Raji (cell line): ENCODE data around the gene SMAD2.

ENCODE experiments used
- POLR2A ChIP-seq: IDR thresholded peaks from 2 replicates; pipeline ENCODE4 v1.6.1; 2011; ENCODE audit warnings: low read depth, low read length, control low read depth; ENCODE audit not compliant: insufficient read depth

The SMAD2 gene

GRCh38 chr18:47799376-47799775, 131.1 kb downstream of the SMAD2 start:
- TF ChIP-seq POLR2A = no peak

- no peak for TF ChIP-seq POLR2A
These were observed 132.1 kb downstream of the SMAD2 start for GRCh38 chr18:47798366-47798765.

DNA sequence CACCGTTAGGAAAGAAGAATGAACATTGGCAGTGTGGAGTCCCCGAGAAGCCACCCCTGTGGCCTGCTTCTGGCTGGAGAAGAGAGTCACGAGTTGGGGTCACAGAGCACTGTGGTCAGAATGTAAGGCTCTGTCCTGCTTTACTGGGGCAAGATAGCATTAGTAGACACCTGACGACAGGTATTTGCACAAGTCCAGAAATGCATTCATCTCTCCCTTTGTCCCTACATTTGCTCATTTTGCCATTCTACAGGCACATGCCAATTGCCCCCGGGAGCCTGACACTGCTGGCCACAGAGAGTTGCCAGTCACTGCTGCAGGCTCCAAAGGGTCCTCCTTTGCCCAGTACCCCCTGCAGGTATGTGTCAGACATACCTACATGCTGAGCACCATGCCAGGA, 133.3 kb downstream of the SMAD2 start:
- no peak for TF ChIP-seq POLR2A

GRCh38 chr18:47795434-47795814, 135.0 kb downstream of the SMAD2 start:
- TF ChIP-seq POLR2A = no peak

DNA sequence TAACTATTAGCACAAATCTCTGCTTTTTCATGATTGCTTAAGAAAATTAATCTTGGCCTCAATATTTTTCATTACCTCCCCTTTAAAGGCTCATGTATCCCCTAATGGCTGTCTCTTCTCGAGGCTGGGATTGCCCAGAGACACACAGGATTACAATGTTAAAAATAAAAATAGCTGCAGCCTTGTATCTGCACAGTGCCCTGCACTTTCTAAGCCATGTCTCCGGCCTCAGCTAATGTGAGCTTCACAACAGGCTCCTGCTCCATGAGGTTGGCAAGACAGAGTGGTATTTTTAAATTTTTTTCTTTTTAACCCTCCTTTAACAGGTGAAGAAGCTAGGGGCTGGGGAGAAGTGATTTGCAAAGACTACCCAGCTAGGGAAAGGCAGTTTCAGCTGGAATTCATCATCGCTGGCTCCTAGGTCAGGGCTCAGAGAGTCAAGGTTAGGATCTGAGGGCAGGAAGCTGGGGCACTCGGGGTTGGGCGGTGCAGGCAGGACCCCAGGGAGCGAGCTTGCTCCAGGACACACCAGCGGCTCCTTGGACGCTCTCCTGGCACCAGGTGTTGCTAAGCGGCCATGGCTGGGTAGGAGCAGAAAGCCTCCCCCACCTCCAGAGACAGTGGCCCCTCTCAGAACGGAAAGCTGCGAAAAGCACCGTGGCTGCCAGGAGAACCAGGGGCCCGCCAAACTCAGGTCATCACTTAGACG, 135.6 kb downstream of the SMAD2 start:
- no peak for TF ChIP-seq POLR2A

GRCh38 chr18:47793609-47794008, 136.8 kb downstream of the SMAD2 start:
- no peak for TF ChIP-seq POLR2A

- no peak for TF ChIP-seq POLR2A
These were observed 138.9 kb downstream of the SMAD2 start for GRCh38 chr18:47791461-47791985.

DNA sequence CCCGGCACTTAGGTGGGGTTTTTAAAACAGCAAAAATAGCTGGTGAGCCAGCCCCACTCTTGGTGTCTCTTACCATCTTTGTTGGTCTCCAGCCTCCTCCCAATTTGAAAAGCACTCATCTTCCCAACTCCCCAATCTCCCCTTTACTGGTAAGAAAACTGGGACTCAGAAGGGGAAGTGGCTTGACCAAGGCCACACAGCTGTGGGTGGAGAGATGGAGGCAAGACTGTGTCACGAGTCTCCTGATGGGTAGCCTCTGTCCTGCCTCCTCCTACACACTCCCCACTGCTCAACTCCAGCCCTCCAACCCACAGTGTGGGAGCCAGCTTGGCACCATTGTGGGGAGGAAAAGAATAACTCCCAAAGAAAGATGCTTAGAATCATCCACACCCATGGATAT, 140.4 kb downstream of the SMAD2 start:
- TF ChIP-seq POLR2A = no peak

DNA sequence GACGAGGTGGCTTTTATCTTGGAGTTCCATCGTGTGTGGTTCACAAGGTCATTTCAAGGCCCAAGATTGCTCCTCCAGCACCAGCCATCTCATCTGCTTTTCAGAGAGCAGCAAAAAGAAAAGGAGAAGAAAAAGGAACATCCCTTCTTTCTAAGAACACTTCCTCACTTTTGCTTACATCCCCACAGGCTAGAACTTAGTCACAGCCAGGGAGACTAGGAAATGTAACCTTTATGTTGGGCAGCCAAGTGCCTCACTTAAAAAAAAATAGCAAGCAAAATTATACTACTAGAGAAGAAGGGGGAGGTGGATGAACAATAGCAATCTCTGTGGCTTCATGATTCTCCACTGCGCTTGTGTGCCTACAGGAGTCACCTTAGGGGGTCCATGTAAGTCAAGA, 141.8 kb downstream of the SMAD2 start:
- TF ChIP-seq POLR2A = no peak

- TF ChIP-seq POLR2A = no peak
These were observed 148.9 kb downstream of the SMAD2 start for GRCh38 chr18:47781561-47781960.

DNA sequence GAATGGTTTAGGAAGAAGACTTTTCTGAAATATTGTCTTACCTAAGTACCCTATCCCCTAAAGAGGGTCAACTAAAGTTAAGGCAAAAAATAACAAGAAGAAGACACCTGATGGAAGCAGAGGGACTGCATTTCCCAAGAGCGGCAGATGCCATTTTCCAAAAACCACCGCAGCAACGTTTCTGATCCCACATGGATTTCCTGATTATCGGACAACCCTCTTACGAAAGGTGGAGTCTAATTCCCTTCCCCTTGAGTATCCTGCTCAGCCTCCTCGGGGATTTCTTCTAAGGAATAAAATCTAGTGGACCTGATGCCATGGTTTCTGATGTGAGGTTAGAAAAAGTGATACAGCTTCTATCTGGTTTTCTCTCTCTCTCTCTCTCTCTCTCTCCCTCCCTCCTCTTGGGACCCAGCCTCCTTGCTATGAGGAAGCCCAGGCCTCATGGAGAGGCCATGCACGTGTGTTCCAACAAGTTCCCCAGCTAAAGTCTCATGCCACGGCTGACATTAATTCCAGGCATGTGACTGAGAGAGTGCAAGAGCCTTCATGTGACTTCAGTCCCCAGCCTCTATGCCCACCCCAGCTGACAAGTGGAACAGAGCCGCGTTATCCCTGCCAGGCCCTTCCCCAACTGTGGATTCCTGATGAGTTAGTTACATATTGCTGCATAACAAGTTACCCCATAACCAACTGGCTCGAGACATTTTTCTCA, 150.3 kb downstream of the SMAD2 start:
- TF ChIP-seq POLR2A = no peak

- TF ChIP-seq POLR2A = no peak
These were observed 151.1 kb downstream of the SMAD2 start for GRCh38 chr18:47779381-47779780.

- TF ChIP-seq POLR2A = no peak
These were observed 152.8 kb downstream of the SMAD2 start for GRCh38 chr18:47777626-47778025.

GRCh38 chr18:47775961-47776360, 154.5 kb downstream of the SMAD2 start:
- TF ChIP-seq POLR2A = no peak

- no peak for TF ChIP-seq POLR2A
These were observed 156.5 kb downstream of the SMAD2 start for GRCh38 chr18:47773931-47774330.

DNA sequence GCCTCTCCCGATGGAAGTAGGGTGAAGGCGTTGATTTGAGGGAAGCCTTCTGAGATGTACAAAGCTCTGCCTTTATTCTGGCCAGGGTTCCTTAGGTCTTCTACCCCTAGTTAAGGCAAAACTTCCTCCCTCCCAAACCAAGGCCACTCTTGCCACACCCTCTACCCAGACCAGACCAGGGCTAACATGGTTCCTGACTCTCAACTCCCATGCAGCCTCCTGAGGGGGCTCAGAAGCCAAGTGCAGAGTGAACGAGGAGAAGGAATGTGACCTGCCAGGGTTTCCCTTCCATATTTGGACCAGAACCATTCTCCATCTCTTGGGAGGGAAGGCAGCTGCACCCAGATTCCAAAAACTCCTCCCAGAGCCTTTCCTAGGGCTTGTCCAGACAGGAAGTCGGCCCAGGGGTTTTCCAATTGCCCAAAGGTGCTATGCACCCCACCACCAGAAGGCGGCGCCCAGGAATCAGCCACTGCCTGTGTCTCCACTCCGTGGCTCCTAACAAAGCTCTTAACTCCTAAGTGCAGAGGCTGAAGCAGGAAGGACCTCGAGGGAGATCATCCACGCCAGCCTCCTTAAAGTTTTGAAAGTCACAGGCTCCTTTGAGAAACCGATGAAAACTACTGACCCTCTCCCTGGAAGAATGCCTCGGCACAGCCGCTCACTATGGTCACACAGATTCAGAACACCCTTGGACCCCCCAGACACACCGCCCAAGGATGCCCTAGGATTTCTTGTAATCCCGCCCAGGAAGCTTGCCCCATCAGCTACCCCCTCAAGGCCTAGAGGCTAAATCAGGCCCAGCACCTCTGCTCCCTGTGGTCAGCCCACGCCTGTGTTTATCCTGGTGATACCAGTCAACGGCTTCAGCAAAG, 157.8 kb downstream of the SMAD2 start:
- no peak for TF ChIP-seq POLR2A

DNA sequence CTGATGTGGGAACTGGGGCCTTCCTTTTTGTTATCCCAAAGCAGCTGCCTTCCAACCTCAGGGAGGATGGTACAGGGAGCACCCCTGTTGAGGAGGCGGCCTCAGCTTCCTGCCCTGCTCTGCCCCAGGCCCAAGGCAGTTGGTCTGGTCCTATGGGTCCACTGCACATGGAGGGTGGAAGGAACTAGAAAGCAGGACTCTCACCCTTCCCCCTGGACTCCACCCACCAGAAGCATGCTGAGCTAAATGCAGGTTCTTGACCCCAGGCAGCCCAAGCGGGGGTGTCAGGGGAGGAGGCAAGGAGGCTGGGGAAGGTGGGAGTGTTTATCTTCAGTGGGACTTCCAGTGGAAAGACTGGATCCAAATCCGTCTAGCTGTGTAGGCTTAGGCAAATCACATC, 158.5 kb downstream of the SMAD2 start:
- no peak for TF ChIP-seq POLR2A
